Stomach (tissue), 9 donors: Measurements from ENCODE around the gene USP43. TPM values are rescaled to one million over a fixed set of nuclear protein-coding genes. Genes with fewer than 3 reads are reported as not detected.

Experiments used
- DNase-seq, 2 donors: peaks; one replicate each; pipeline versions ENCODE4 v3.0.0 to v3.0.0-alpha.2; 2013 to 2019
- H3K27ac ChIP-seq, 5 donors: fragments of 200-600 bp in 4 of 5; sonication (generic) in 4 of 5; one replicate each; pipeline ENCODE4 v1.5.1; 2013 to 2019; ENCODE audit warnings: mild to moderate bottlenecking in 1 of 5, moderate library complexity in 1 of 5
- H3K27me3 ChIP-seq, 3 donors: fragments of 200-600 bp; sonication (generic); one replicate each; pipeline ENCODE4 v1.5.1; 2017 to 2019; ENCODE audit warnings: mixed run types in 1 of 3
- H3K36me3 ChIP-seq, 4 donors: fragments of 200-600 bp; sonication (generic); 1 replicate in 3 of 4; 2 replicates in 1 of 4; pipeline ENCODE4 v1.5.1; 2016 to 2019
- H3K4me1 ChIP-seq, 4 donors: fragments of 200-600 bp; sonication (generic); one replicate each; pipeline ENCODE4 v1.5.1; 2016 to 2019
- H3K4me3 ChIP-seq, 4 donors: fragments of 200-600 bp; sonication (generic) in 3 of 4; one replicate each; pipeline ENCODE4 v1.5.1; 2016 to 2019; ENCODE audit warnings: mild to moderate bottlenecking in 1 of 4
- H3K9me3 ChIP-seq, 4 donors: fragments of 200-600 bp; sonication (generic); one replicate each; pipeline ENCODE4 v1.5.1; 2016 to 2019
- CTCF ChIP-seq, 7 experiments: fragments of 450-650 bp in 4 of 7; fragments of 200-600 bp in 3 of 7; sonication (generic) in 3 of 7; IDR thresholded peaks; one replicate each; pipeline ENCODE4 v1.5.1; 2016 to 2019; ENCODE audit warnings: antibody characterized with exemption in 7 of 7, control low read depth in 2 of 7, mild to moderate bottlenecking in 1 of 7
- EP300 ChIP-seq: sonication (generic); formaldehyde crosslinking; IDR thresholded peaks from one replicate; pipeline ENCODE4 v1.6.1; 2017; ENCODE audit warnings: antibody characterized with exemption
- POLR2A ChIP-seq, 4 donors: fragments of 450-650 bp; IDR thresholded peaks; one replicate each; pipeline ENCODE4 v1.6.1; 2016; ENCODE audit warnings: antibody characterized with exemption in 4 of 4, control low read depth in 2 of 4, mild to moderate bottlenecking in 1 of 4, moderate library complexity in 1 of 4
- POLR2AphosphoS5 ChIP-seq, 3 donors: sonication (generic); formaldehyde crosslinking; IDR thresholded peaks; one replicate each; pipeline ENCODE4 v1.6.1; 2016; ENCODE audit warnings: antibody characterized with exemption in 3 of 3
- WGBS, 5 donors: extraction: QIAGEN DNeasy Blood & Tissue Kit in 3 of 5; methylation state at CpG; one replicate each; pipeline versions ENCODE4 v1.1.5 to v1.1.7; 2013 to 2018; 5-methylcytosine and 5-hydroxymethylcytosine counted together
- intact Hi-C: fragments of 100-400 bp; cut with DNase I; formaldehyde crosslinking; loops from one replicate; pipeline ENCODE4 v1.15.1; 2023; ENCODE audit warnings: low total_unique reads
- polyA plus RNA-seq, 3 donors: library from polyadenylated mRNA; stranded (reverse); fragments of 200-250 nt; gene quantifications; one replicate each; pipeline ENCODE4 v1.2.3, GENCODE V29; 2013
- total RNA-seq, 5 donors: library from RNA; depleted of rRNA; stranded (reverse); fragments of >200 nt; gene quantifications; one replicate each; pipeline versions ENCODE4 v1.1.0 to v1.2.3, GENCODE V29; 2014 to 2016
- donor health status: healthy with polysubstance abuse.
- donor health status: Bipolar disorder and iron deficiency.
- donor health status: healthy.

The USP43 gene
- total and polyA plus RNA-seq, 8 donors, result 1.3 to 55.4 (median 3.2) TPM

DNA sequence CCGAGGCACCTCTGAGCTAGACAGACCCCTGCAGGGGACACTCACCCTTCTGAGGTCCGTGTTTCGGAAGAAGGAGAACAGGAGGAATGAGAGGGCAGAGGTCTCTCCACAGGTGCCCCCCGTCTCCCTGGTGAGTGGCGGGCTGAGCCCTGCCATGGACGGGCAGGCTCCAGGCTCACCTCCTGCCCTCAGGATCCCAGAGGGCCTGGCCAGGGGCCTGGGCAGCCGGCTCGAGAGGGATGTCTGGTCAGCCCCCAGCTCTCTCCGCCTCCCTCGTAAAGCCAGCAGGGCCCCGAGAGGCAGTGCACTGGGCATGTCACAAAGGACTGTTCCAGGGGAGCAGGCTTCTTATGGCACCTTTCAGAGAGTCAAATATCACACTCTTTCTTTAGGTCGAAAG is 83.2 kb downstream of the USP43 start:
- peaks cover 0 to 11% (median 9%) of the 10 kb centered on the region in 4 donors for H3K36me3 ChIP-seq
- 77 to 87% (median 83%) methylated on average over 11 to 12 of the region's 12 CpGs for WGBS, 5 donors
- no peak overlapping the region for H3K27ac ChIP-seq
- TF ChIP-seq POLR2AphosphoS5 (IDR thresholded peaks at IDR 0.05), result no peak
- no peak for TF ChIP-seq CTCF (IDR thresholded peaks at IDR 0.05)
- TF ChIP-seq POLR2A (IDR thresholded peaks at IDR 0.05), result no peak
- TF ChIP-seq EP300, result no peak
- peaks cover 0 to 8% (median 0%) of the 10 kb centered on the region in 4 donors for H3K9me3 ChIP-seq
- no peak for DNase-seq
- H3K4me3 ChIP-seq, result no peak overlapping the region
- H3K27me3 ChIP-seq, result peaks cover 0 to 10% (median 0%) of the 10 kb centered on the region in 3 donors
- no peaks in the 10 kb centered on the region for H3K4me1 ChIP-seq
- intact Hi-C loops, result no loop called here

DNA sequence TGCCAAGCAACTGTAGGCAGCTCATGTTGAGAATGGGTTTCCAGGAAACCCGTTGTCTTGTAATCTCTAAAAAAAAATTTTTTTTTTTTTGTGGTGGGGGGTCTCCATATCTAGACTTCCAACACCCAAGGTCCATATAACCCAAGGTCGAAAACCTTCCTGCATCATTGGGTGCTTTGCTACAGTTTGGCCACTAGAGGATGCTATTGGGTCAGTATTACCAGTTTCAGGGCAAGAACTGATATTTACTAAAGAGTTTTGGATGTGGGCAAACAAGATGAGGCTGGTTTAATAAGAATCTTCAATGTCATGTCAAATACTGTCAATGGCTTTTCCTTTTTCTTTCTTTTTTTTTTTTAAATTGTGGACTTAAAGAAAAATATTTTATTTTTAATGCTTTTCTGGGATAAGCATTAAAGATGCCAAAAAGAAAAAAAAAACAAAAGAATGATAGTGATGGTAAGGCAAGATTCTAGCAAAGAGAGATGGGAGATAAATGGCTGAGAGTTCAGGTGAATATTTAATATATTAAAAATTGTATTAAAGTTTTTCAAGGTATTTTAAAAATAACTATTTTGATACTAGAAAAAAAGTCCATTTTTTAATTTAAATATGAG is 83.8 kb downstream of the USP43 start:
- peak in 1 of 2 donors; percentile 80 for DNase-seq
- Histone ChIP-seq H3K4me3 (no peak overlapping the region), H3K36me3 (peaks cover 0 to 11% (median 9%) of the 10 kb centered on the region in 4 donors), H3K9me3 (peaks cover 0 to 8% (median 0%) of the 10 kb centered on the region in 4 donors), H3K27me3 (peaks cover 0 to 10% (median 0%) of the 10 kb centered on the region in 3 donors), H3K4me1 (no peaks in the 10 kb centered on the region), H3K27ac (no peak overlapping the region)
- intact Hi-C loops, result no loop called here
- peak in 5 of 7 experiments; percentile 85 to 93 (median 89) for TF ChIP-seq CTCF (IDR thresholded peaks at IDR 0.05)
- TF ChIP-seq POLR2A (IDR thresholded peaks at IDR 0.05), result no peak
- WGBS, 5 donors, result 2 to 10% (median 4%) methylated on average over 2 of the region's 2 CpGs

- peaks cover 0 to 10% (median 0%) of the 10 kb centered on the region in 3 donors for H3K27me3 ChIP-seq
- peaks cover 0 to 8% (median 0%) of the 10 kb centered on the region in 4 donors for H3K9me3 ChIP-seq
- no peak overlapping the region for H3K27ac ChIP-seq
- no peak for DNase-seq
- no peak overlapping the region for H3K4me3 ChIP-seq
- no peaks in the 10 kb centered on the region for H3K4me1 ChIP-seq
- intact Hi-C loops, result no loop called here
- H3K36me3 ChIP-seq, result peaks cover 0 to 11% (median 7%) of the 10 kb centered on the region in 4 donors
- 80 to 89% (median 85%) methylated on average over 11 of the region's 11 CpGs for WGBS, 5 donors
- TF ChIP-seq CTCF (IDR thresholded peaks at IDR 0.05) (no peak), POLR2A (IDR thresholded peaks at IDR 0.05) (no peak)
These were observed 84.6 kb downstream of the USP43 start for GRCh38 chr17:9729735-9730420.

GRCh38 chr17:9750524-9750923 is 105.2 kb downstream of the USP43 start:
- Histone ChIP-seq H3K4me3 (no peak overlapping the region), H3K4me1 (no peaks in the 10 kb centered on the region), H3K27ac (no peak overlapping the region), H3K9me3 (peaks cover 0 to 5% (median 2%) of the 10 kb centered on the region in 4 donors), H3K27me3 (peaks cover 0 to 9% (median 0%) of the 10 kb centered on the region in 3 donors), H3K36me3 (no peaks in the 10 kb centered on the region)
- intact Hi-C loops, result no loop called here
- peak in 1 of 2 donors; percentile 71 for DNase-seq
- WGBS, 5 donors, result 47 to 70% (median 66%) methylated on average over 9 of the region's 9 CpGs
- no peak for TF ChIP-seq CTCF (IDR thresholded peaks at IDR 0.05)
- no peak for TF ChIP-seq POLR2A (IDR thresholded peaks at IDR 0.05)
- TF ChIP-seq EP300, result no peak
- no peak for TF ChIP-seq POLR2AphosphoS5 (IDR thresholded peaks at IDR 0.05)
